ENCODE results near the gene CSNK1A1L. TPM values are rescaled to one million over a fixed set of nuclear protein-coding genes. Genes with fewer than 3 reads are reported as not detected.
A peak's percentile ranks its signal among the peaks of the same experiment; 100 is the strongest.

The CSNK1A1L gene
- total and polyA plus RNA-seq, 2 of the 13 experiments (the other 11 are each of a cell fraction or from before 2014, with no cell fraction given): not detected

- TF ChIP-seq ZBTB44 (CRISPR knock-in tag; IDR thresholded peaks at IDR 0.05) (no peak; the same call in 1 of the 2 replicates), KIAA2018 (CRISPR knock-in tag; IDR thresholded peaks at IDR 0.05; ENCODE audit: borderline replicate concordance) (no peak), ZBTB8A (CRISPR knock-in tag; IDR thresholded peaks at IDR 0.05; ENCODE audit: borderline replicate concordance, low read depth) (0 out of 2 replicates have a peak, but pooled peaks have one; percentile 24), NFE2L1 (CRISPR knock-in tag; IDR thresholded peaks at IDR 0.05; ENCODE audit: borderline replicate concordance) (peak; percentile 75; the same call in 1 of the 2 replicates), ZNF232 (CRISPR knock-in tag; IDR thresholded peaks at IDR 0.05; ENCODE audit: borderline replicate concordance) (peak; percentile 37; the same call in 1 of the 2 replicates), ZNF263 (CRISPR knock-in tag; IDR thresholded peaks at IDR 0.05) (0 out of 2 replicates have a peak, but pooled peaks have one; percentile 31), FOXA3 (CRISPR knock-in tag; IDR thresholded peaks at IDR 0.05) (no peak), ZNF264 (CRISPR knock-in tag; IDR thresholded peaks at IDR 0.05) (peak; percentile 28; the same call in 1 of the 2 replicates), ATF2 (CRISPR knock-in tag; IDR thresholded peaks at IDR 0.05) (0 out of 2 replicates have a peak, but pooled peaks have one; percentile 17), FIP1L1 (IDR thresholded peaks at IDR 0.05; ENCODE audit: borderline replicate concordance, insufficient read depth, low read depth, low read length) (no peak), CEBPG (CRISPR knock-in tag; IDR thresholded peaks at IDR 0.05) (no peak)
Observed at GRCh38 chr13:37058910-37059847, 46.3 kb downstream of the CSNK1A1L start, which contains the start of gene SUPT20H (continued).
